Smooth muscle cell of the brain vasculature (primary cell): ENCODE measurements around the gene RAD51B.
"Not testable (repeated sequence)": the region's sequence is repeated elsewhere in the genome, so short reads cannot be mapped to it uniquely, and the experiment has no call there.

Experiments used
- DNase-seq: peaks from one replicate; pipeline ENCODE4 v3.0.0-alpha.2; 2012; ENCODE audit warnings: low read depth, low spot score

RAD51B gene

GRCh38 chr14:67819563-67820421, at the start of gene RAD51B:
RAD51B (plus strand) TSS chr14:67819779.
- DNase-seq, result peak; percentile 57

GRCh38 chr14:67773844-67774377, 45.7 kb upstream of the RAD51B start:
- DNase-seq, result no peak

- no peak for DNase-seq
These were observed 42.8 kb upstream of the RAD51B start for GRCh38 chr14:67776653-67777322.

GRCh38 chr14:67778792-67779191, 40.8 kb upstream of the RAD51B start:
- DNase-seq, result no peak

- DNase-seq, result no peak
These were observed 37.5 kb upstream of the RAD51B start for GRCh38 chr14:67782090-67782489.

- no peak for DNase-seq
These were observed 35.2 kb upstream of the RAD51B start for GRCh38 chr14:67784244-67784823.

- no peak for DNase-seq
These were observed 34.1 kb upstream of the RAD51B start for GRCh38 chr14:67785270-67786109.

- DNase-seq, result no peak
These were observed 31.9 kb upstream of the RAD51B start for GRCh38 chr14:67787673-67788072.

- DNase-seq, result no peak
These were observed 20.8 kb upstream of the RAD51B start for GRCh38 chr14:67798731-67799130.

- no peak for DNase-seq
These were observed 18.8 kb upstream of the RAD51B start for GRCh38 chr14:67800743-67801142.

GRCh38 chr14:67806246-67806645, 13.3 kb upstream of the RAD51B start:
- no peak for DNase-seq

GRCh38 chr14:67814821-67815220, 4.8 kb upstream of the RAD51B start:
- DNase-seq, result no peak

GRCh38 chr14:67815573-67816225, 3.9 kb upstream of the RAD51B start:
- DNase-seq, result no peak

GRCh38 chr14:67816326-67817002, 3.1 kb upstream of the RAD51B start, which contains the start of gene ZFYVE26:
ZFYVE26 (minus strand) TSS chr14:67816590; CDS start chr14:67815963, 627 bp downstream.
- peak; percentile 86 for DNase-seq

- no peak for DNase-seq
These were observed 1.7 kb upstream of the RAD51B start for GRCh38 chr14:67817750-67818438.

GRCh38 chr14:67818476-67818875, 1.1 kb upstream of the RAD51B start:
- DNase-seq, result not testable (repeated sequence)

- no peak for DNase-seq
These were observed 921 bp downstream of the RAD51B start for GRCh38 chr14:67820428-67820971.

- DNase-seq, result no peak
These were observed 1.5 kb downstream of the RAD51B start for GRCh38 chr14:67821121-67821520.

GRCh38 chr14:67831113-67831512, 11.5 kb downstream of the RAD51B start:
- DNase-seq, result no peak
